HL-60/S4 (cell line): Measurements from ENCODE around the gene SLC29A3.
"Not testable (repeated sequence)": the region's sequence is repeated elsewhere in the genome, so short reads cannot be mapped to it uniquely, and the experiment has no call there.

ENCODE experiments used
- in situ Hi-C: fragments of 300-500 bp; cut with MboI; formaldehyde crosslinking; loops from 2 replicates; pipeline ENCODE4 v1.14.3; 2022; ENCODE audit warnings: low sequenced_read_pairs

Gene SLC29A3

GRCh38 chr10:71283410-71283809 is 35.6 kb upstream of the SLC29A3 start:
- in situ Hi-C loops = loop anchor here (10.0 kb wide), 1 partner anchor 349 kb away; no protein-coding TSS in a partner anchor

- in situ Hi-C loops = loop anchor here (10.0 kb wide), 1 partner anchor 349 kb away; no protein-coding TSS in a partner anchor
Observed at GRCh38 chr10:71283876-71284275, 35.2 kb upstream of the SLC29A3 start.

- in situ Hi-C loops = loop anchor here (10.0 kb wide), 1 partner anchor 350 kb away; no protein-coding TSS in a partner anchor
Observed at GRCh38 chr10:71284544-71285179, 34.4 kb upstream of the SLC29A3 start.

- in situ Hi-C loops = loop anchor here (10.0 kb wide), 1 partner anchor 350 kb away; no protein-coding TSS in a partner anchor
Observed at GRCh38 chr10:71285180-71285545, 33.9 kb upstream of the SLC29A3 start.

- in situ Hi-C loops = loop anchor here (10.0 kb wide), 1 partner anchor 351 kb away; no protein-coding TSS in a partner anchor
Observed at GRCh38 chr10:71285986-71286385, 33.1 kb upstream of the SLC29A3 start.

GRCh38 chr10:71286521-71287294 is 32.4 kb upstream of the SLC29A3 start:
- in situ Hi-C loops = loop anchor here (10.0 kb wide), 1 partner anchor 352 kb away; no protein-coding TSS in a partner anchor

- in situ Hi-C loops = loop anchor here (10.0 kb wide), 1 partner anchor 353 kb away; no protein-coding TSS in a partner anchor
Observed at GRCh38 chr10:71287456-71287855, 31.6 kb upstream of the SLC29A3 start.

GRCh38 chr10:71288461-71288860 is 30.6 kb upstream of the SLC29A3 start:
- in situ Hi-C loops = loop anchor here (10.0 kb wide), 1 partner anchor 354 kb away; no protein-coding TSS in a partner anchor

- in situ Hi-C loops = loop anchor here (10.0 kb wide), 1 partner anchor 355 kb away; no protein-coding TSS in a partner anchor
Observed at GRCh38 chr10:71289421-71290130, 29.5 kb upstream of the SLC29A3 start.

- in situ Hi-C loops = no loop called here
Observed at GRCh38 chr10:71290331-71290730, 28.7 kb upstream of the SLC29A3 start.

- in situ Hi-C loops = no loop called here
Observed at GRCh38 chr10:71290806-71291527, 28.1 kb upstream of the SLC29A3 start.

GRCh38 chr10:71291528-71291900 is 27.5 kb upstream of the SLC29A3 start:
- in situ Hi-C loops = no loop called here

GRCh38 chr10:71292624-71293445 is 26.2 kb upstream of the SLC29A3 start:
- in situ Hi-C loops = no loop called here

- in situ Hi-C loops = no loop called here
Observed at GRCh38 chr10:71293446-71294084, 25.5 kb upstream of the SLC29A3 start.

GRCh38 chr10:71294091-71294561 is 24.9 kb upstream of the SLC29A3 start:
- in situ Hi-C loops = no loop called here

- in situ Hi-C loops = no loop called here
Observed at GRCh38 chr10:71294856-71295255, 24.2 kb upstream of the SLC29A3 start.

- in situ Hi-C loops = no loop called here
Observed at GRCh38 chr10:71295641-71296040, 23.4 kb upstream of the SLC29A3 start.

GRCh38 chr10:71296086-71296485 is 23.0 kb upstream of the SLC29A3 start:
- in situ Hi-C loops = no loop called here

GRCh38 chr10:71296811-71297210 is 22.2 kb upstream of the SLC29A3 start:
- in situ Hi-C loops = not testable (repeated sequence)
